ENCODE results near the gene SELENOS. TPM values are rescaled to one million over a fixed set of nuclear protein-coding genes. Genes with fewer than 3 reads are reported as not detected.

SELENOS gene
- total and polyA plus RNA-seq, 9 of the 15 experiments (the other 6 are each of a cell fraction or from before 2014, with no cell fraction given): 24.9 to 57.4 (median 47.9) TPM

GRCh38 chr15:101255615-101256241 lies 21.6 kb downstream of the SELENOS start (continued):
- no peak for TF ChIP-seq E2F1 (CRISPR knock-in tag; IDR thresholded peaks at IDR 0.05)
- no peak for TF ChIP-seq YBX1 (IDR thresholded peaks at IDR 0.05)
- no peak for TF ChIP-seq ZNF277 (CRISPR knock-in tag; IDR thresholded peaks at IDR 0.05; ENCODE audit: borderline replicate concordance)
- TF ChIP-seq ZC3H11A (IDR thresholded peaks at IDR 0.05; ENCODE audit: low read depth, low read length): no peak
- TF ChIP-seq SMARCC2 (IDR thresholded peaks at IDR 0.05; ENCODE audit: low read depth): peak; percentile 93
- no peak for TF ChIP-seq ZNF785 (CRISPR knock-in tag; IDR thresholded peaks at IDR 0.05)
- TF ChIP-seq EWSR1 (IDR thresholded peaks at IDR 0.05; ENCODE audit: borderline replicate concordance, low read depth, partially characterized antibody): no peak
- no peak for TF ChIP-seq PTTG1 (tag; IDR thresholded peaks at IDR 0.05; ENCODE audit: low read depth)
- no peak for TF ChIP-seq ZNF76 (CRISPR knock-in tag; IDR thresholded peaks at IDR 0.05; ENCODE audit: borderline replicate concordance)
- peak in 1 of 2 experiments; percentile 90 for TF ChIP-seq AFF1 (IDR thresholded peaks at IDR 0.05; ENCODE audit: low read depth in 1 of 2, partially characterized antibody in 2 of 2)
- TF ChIP-seq PHF21A (IDR thresholded peaks at IDR 0.05; ENCODE audit: borderline replicate concordance, low read depth): peak; percentile 93
- TF ChIP-seq POLR2AphosphoS2 (IDR thresholded peaks at IDR 0.05; ENCODE audit: low read length): no peak
- no peak for TF ChIP-seq CBX5 (IDR thresholded peaks at IDR 0.05; ENCODE audit: borderline replicate concordance, low read depth)
- TF ChIP-seq RNF2 (IDR thresholded peaks at IDR 0.05): peak; percentile 85
- TF ChIP-seq SMARCA5 (IDR thresholded peaks at IDR 0.05): peak; percentile 31; the same call in 1 of the 2 replicates
- no peak for TF ChIP-seq KDM5B (IDR thresholded peaks at IDR 0.05; ENCODE audit: insufficient replicate concordance, low read depth, low read length)
- TF ChIP-seq HNRNPL (IDR thresholded peaks at IDR 0.05; ENCODE audit: low read depth, low read length): no peak
- TF ChIP-seq ETS2 (tag; IDR thresholded peaks at IDR 0.05; ENCODE audit: borderline replicate concordance, poor library complexity, severe bottlenecking): no peak
- no peak for TF ChIP-seq PCBP1 (IDR thresholded peaks at IDR 0.05; ENCODE audit: low read depth, low read length, poor library complexity, severe bottlenecking)
- TF ChIP-seq ZNF431 (CRISPR knock-in tag; IDR thresholded peaks at IDR 0.05): no peak
- no peak for TF ChIP-seq NUFIP1 (IDR thresholded peaks at IDR 0.05; ENCODE audit: partially characterized antibody)
- no peak for TF ChIP-seq NFRKB (IDR thresholded peaks at IDR 0.05; ENCODE audit: low read depth)
- no peak for TF ChIP-seq ZNF384 (IDR thresholded peaks at IDR 0.05; ENCODE audit: low read depth, low read length)

All from K562 (cell line).